CD14-positive monocyte (primary cell): ENCODE results near the gene B3GNT2. TPM values are rescaled to one million over a fixed set of nuclear protein-coding genes. Genes with fewer than 3 reads are reported as not detected.

Source experiments
- DNase-seq, 3 donors: peaks; one replicate each; pipeline ENCODE4 v3.0.0-alpha.2; 2011 to 2022
- H2AFZ ChIP-seq: 2 replicates; pipeline ENCODE4 v1.6.0; 2012; ENCODE audit warnings: mild to moderate bottlenecking, low read depth, low read length, inconsistent platforms; ENCODE audit not compliant: insufficient read depth, poor library complexity, severe bottlenecking
- H3K27ac ChIP-seq, 2 donors: 1 replicate in 1 of 2; 2 replicates in 1 of 2; pipeline ENCODE4 v1.5.1; 2012 to 2013; ENCODE audit warnings: low read length in 2 of 2, control low read depth in 1 of 2, inconsistent platforms in 1 of 2, low read depth in 1 of 2, mild to moderate bottlenecking in 1 of 2
- H3K27me3 ChIP-seq, 2 donors: one replicate each; pipeline versions ENCODE4 v1.6.0 to v1.6.1; 2011 to 2013; ENCODE audit warnings: low read length in 2 of 2; ENCODE audit not compliant: control insufficient read depth in 2 of 2, insufficient read depth in 2 of 2
- H3K36me3 ChIP-seq, 2 donors: replicated peaks in 1 of 2; 1 replicate in 1 of 2; 2 replicates in 1 of 2; pipeline versions ENCODE4 v1.5.1 to v1.6.1; 2012 to 2013; ENCODE audit warnings: low read length in 2 of 2, control low read depth in 1 of 2, inconsistent platforms in 1 of 2, mild to moderate bottlenecking in 1 of 2; ENCODE audit not compliant: insufficient read depth in 2 of 2, control insufficient read depth in 1 of 2
- H3K4me1 ChIP-seq, 2 donors: 1 replicate in 1 of 2; 2 replicates in 1 of 2; pipeline versions ENCODE4 v1.5.1 to v1.6.1; 2012 to 2013; ENCODE audit warnings: low read length in 2 of 2, control low read depth in 1 of 2, inconsistent platforms in 1 of 2, mild to moderate bottlenecking in 1 of 2, moderate library complexity in 1 of 2; ENCODE audit not compliant: insufficient read depth in 2 of 2, control insufficient read depth in 1 of 2
- H3K4me2 ChIP-seq: replicated peaks from 2 replicates; pipeline ENCODE3; 2012; ENCODE audit warnings: low read length, moderate library complexity, mild to moderate bottlenecking; ENCODE audit not compliant: poor library complexity, severe bottlenecking; ENCODE audit errors: extremely low read depth
- H3K4me3 ChIP-seq, 3 experiments: fragments of 200-600 bp in 1 of 3; sonication (generic) in 1 of 3; replicated peaks in 1 of 3; 1 replicate in 2 of 3; 2 replicates in 1 of 3; pipeline ENCODE4 v1.5.1; 2011 to 2013; ENCODE audit warnings: low read length in 3 of 3, mild to moderate bottlenecking in 3 of 3, control low read depth in 2 of 3, low read depth in 2 of 3, inconsistent platforms in 1 of 3, moderate library complexity in 1 of 3
- H3K79me2 ChIP-seq: 2 replicates; pipeline ENCODE4 v1.6.0; 2012; ENCODE audit warnings: mild to moderate bottlenecking, control low read depth, inconsistent platforms, low read length, moderate library complexity; ENCODE audit not compliant: insufficient read depth
- H3K9ac ChIP-seq: 2 replicates; pipeline ENCODE4 v1.6.0; 2017; ENCODE audit warnings: low read length, mild to moderate bottlenecking; ENCODE audit not compliant: insufficient read depth, poor library complexity, severe bottlenecking
- H3K9me3 ChIP-seq, 2 donors: replicated peaks in 1 of 2; 1 replicate in 1 of 2; 2 replicates in 1 of 2; pipeline versions ENCODE4 v1.5.1 to v1.6.1; 2012 to 2013; ENCODE audit warnings: low read length in 2 of 2, control low read depth in 1 of 2; ENCODE audit not compliant: control insufficient read depth in 1 of 2, insufficient read depth in 1 of 2
- H4K20me1 ChIP-seq: 2 replicates; pipeline ENCODE4 v1.6.0; 2012; ENCODE audit warnings: mild to moderate bottlenecking, low read length, control low read depth, moderate library complexity; ENCODE audit not compliant: insufficient read depth
- H3K27ac Mint-ChIP-seq, 7 donors: one replicate each; pipeline ENCODE4 v1.8.0; 2020; ENCODE audit warnings: mild to moderate bottlenecking in 7 of 7, mixed read lengths in 7 of 7, moderate library complexity in 6 of 7, inconsistent platforms in 2 of 7
- H3K27me3 Mint-ChIP-seq, 3 donors: one replicate each; pipeline ENCODE4 v1.8.0; 2021 to 2022; ENCODE audit warnings: low read depth in 3 of 3, mild to moderate bottlenecking in 3 of 3, mixed read lengths in 3 of 3, moderate library complexity in 3 of 3, inconsistent platforms in 1 of 3
- H3K36me3 Mint-ChIP-seq, 2 donors: one replicate each; pipeline ENCODE4 v1.8.0; 2020; ENCODE audit warnings: mixed read lengths in 2 of 2, inconsistent platforms in 1 of 2, mild to moderate bottlenecking in 1 of 2
- H3K4me1 Mint-ChIP-seq: one replicate; pipeline ENCODE4 v1.8.0; 2020; ENCODE audit warnings: mild to moderate bottlenecking, mixed read lengths
- H3K4me3 Mint-ChIP-seq, 2 donors: one replicate each; pipeline ENCODE4 v1.8.0; 2020; ENCODE audit warnings: mild to moderate bottlenecking in 2 of 2, mixed read lengths in 2 of 2, moderate library complexity in 1 of 2
- H3K9me3 Mint-ChIP-seq, 7 donors: one replicate each; pipeline ENCODE4 v1.8.0; 2020 to 2022; ENCODE audit warnings: mixed read lengths in 7 of 7, mild to moderate bottlenecking in 6 of 7, moderate library complexity in 6 of 7, inconsistent platforms in 2 of 7
- WGBS: methylation state at CpG from one replicate; pipeline ENCODE4 v1.1.5; 2013; ENCODE audit warnings: missing lambda C conversion rate; ENCODE audit not compliant: insufficient coverage; 5-methylcytosine and 5-hydroxymethylcytosine counted together
- intact Hi-C, 2 donors: fragments of 100-400 bp; cut with micrococcal nuclease; formaldehyde crosslinking; loops; one replicate each; pipeline versions ENCODE4 v1.15.0 to v1.15.1; 2023
- polyA plus RNA-seq, 3 donors: library from polyadenylated mRNA; depleted of rRNA in 1 of 3; unstranded in 2 of 3; stranded (reverse) in 1 of 3; fragments of 300-500 nt in 2 of 3; fragments of >200 nt in 1 of 3; fragmentation: Illumina TruSeq in 2 of 3; gene quantifications; 1 replicate in 2 of 3; 2 replicates in 1 of 3; pipeline ENCODE4 v1.2.3, GENCODE V29; 2012 to 2021
- TF ChIP-seq, protein P1 (sequence below): fragments of 200-600 bp; IDR thresholded peaks from one replicate; pipeline ENCODE4 v1.8.0; 2022; ENCODE audit warnings: antibody characterized with exemption, mild to moderate bottlenecking

B3GNT2 gene
- polyA plus RNA-seq, 3 donors: 15.9 to 34.7 (median 18.5) TPM

GRCh38 chr2:62196278-62196901 lies 475 bp downstream of the B3GNT2 start:
- H3K4me2 ChIP-seq: peak overlapping the region; percentile 98
- peaks cover 68% of the 10 kb centered on the region for H3K79me2 ChIP-seq
- H3K36me3 ChIP-seq: no peaks in the 10 kb centered on the region
- peak overlapping the region; percentile 87 for H3K9ac ChIP-seq
- peaks cover 57 to 67% of the 10 kb centered on the region in 2 donors for H3K4me1 ChIP-seq
- H3K27ac Mint-ChIP-seq: peak overlapping the region; percentile 76 to 94 (median 90)
- intact Hi-C loops: loop anchor here (5.0 to 10.0 kb wide), 4 partner anchors 91 to 662 kb away; partner anchors contain the start of genes EHBP1 (in 1 of the 2) and XPO1 (in 1 of the 2)
- H4K20me1 ChIP-seq: peaks cover 43% of the 10 kb centered on the region
- H3K4me3 ChIP-seq: peak overlapping the region; percentile 90 to 98 (median 97)
- H3K27me3 ChIP-seq: no peaks in the 10 kb centered on the region
- H3K36me3 Mint-ChIP-seq: no peaks in the 10 kb centered on the region
- WGBS: under 1% methylated on average over 53 of the region's 63 CpGs
- H3K4me1 Mint-ChIP-seq: peaks cover 59% of the 10 kb centered on the region
- no peaks in the 10 kb centered on the region for H3K9me3 Mint-ChIP-seq
- no peaks in the 10 kb centered on the region for H3K9me3 ChIP-seq
- peak overlapping the region; percentile 76 for H2AFZ ChIP-seq
- H3K27ac ChIP-seq: peak overlapping the region; percentile 74 to 95
- TF ChIP-seq, protein P1, sequence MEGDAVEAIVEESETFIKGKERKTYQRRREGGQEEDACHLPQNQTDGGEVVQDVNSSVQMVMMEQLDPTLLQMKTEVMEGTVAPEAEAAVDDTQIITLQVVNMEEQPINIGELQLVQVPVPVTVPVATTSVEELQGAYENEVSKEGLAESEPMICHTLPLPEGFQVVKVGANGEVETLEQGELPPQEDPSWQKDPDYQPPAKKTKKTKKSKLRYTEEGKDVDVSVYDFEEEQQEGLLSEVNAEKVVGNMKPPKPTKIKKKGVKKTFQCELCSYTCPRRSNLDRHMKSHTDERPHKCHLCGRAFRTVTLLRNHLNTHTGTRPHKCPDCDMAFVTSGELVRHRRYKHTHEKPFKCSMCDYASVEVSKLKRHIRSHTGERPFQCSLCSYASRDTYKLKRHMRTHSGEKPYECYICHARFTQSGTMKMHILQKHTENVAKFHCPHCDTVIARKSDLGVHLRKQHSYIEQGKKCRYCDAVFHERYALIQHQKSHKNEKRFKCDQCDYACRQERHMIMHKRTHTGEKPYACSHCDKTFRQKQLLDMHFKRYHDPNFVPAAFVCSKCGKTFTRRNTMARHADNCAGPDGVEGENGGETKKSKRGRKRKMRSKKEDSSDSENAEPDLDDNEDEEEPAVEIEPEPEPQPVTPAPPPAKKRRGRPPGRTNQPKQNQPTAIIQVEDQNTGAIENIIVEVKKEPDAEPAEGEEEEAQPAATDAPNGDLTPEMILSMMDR: no peak
- H3K4me3 Mint-ChIP-seq: peak overlapping the region; percentile 89 to 90
- H3K27me3 Mint-ChIP-seq: peaks cover 0 to 2% (median 1%) of the 10 kb centered on the region in 3 donors
- peak in 1 of 3 donors; percentile 21 for DNase-seq

DNA sequence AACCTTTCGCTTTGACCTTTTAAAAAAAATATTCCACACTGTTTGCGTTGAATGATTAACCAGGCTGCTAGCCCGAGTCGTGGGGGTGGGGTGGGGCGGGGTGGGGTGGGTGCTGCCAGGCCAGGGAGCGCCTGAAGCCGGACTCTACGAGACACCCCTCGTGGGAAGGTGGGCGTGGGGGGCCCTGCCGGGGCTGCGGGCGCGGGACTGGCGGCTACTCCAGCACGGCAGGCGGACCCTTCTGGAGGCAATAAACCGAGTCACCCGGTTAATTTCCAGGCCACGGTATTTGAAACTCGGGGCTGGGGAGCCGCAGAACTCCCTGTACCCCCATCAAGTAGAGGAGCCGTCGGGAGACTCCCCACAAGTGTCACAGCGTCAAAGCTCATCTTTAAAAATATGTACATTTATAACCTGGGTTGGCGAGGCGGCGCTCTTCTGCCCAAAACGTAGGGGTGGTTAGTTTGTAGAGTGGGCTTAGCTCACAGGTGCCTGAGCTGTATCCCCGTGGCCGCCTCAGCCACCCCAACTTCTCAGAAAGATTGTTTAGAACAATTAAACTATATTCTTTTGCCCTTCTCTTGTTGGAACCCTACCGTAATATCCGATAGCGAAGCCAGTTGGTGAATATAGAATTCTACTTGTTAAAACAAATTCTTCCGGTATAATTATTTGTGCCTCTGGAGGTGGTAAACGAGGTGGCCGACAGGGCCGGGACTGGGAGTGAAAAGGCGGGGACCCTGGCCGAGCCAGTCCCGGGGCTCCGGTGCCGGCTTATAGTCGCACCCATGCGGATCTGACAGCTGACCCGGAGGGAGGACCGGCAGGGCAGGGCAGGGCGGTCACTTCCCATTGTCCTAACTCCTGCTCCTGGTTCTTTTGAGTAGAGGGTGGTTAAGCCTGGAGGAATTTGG lies 1.4 kb downstream of the B3GNT2 start:
- peaks cover 66% of the 10 kb centered on the region for H3K4me1 Mint-ChIP-seq
- 0% methylated on average over 27 of the region's 48 CpGs for WGBS

More for the DNA sequence above, 1.4 kb downstream of the B3GNT2 start:
- Mint-ChIP-seq H3K27ac (peak overlapping the region; percentile 33 to 92 (median 88)), H3K4me3 (peak overlapping the region; percentile 89 to 92), H3K36me3 (no peaks in the 10 kb centered on the region), H3K9me3 (no peaks in the 10 kb centered on the region), H3K27me3 (peaks cover 0 to 2% (median 1%) of the 10 kb centered on the region in 3 donors)
- peak overlapping the region; percentile 98 for H3K4me2 ChIP-seq
- H3K4me3 ChIP-seq: peak overlapping the region; percentile 90 to 98 (median 97)
- H3K9ac ChIP-seq: peak overlapping the region; percentile 87
- H4K20me1 ChIP-seq: peaks cover 52% of the 10 kb centered on the region
- H3K36me3 ChIP-seq: no peaks in the 10 kb centered on the region
- H3K27me3 ChIP-seq: no peaks in the 10 kb centered on the region
- peak in 1 of 3 donors; percentile 21 for DNase-seq
- H2AFZ ChIP-seq: peak overlapping the region; percentile 76
- no peaks in the 10 kb centered on the region for H3K9me3 ChIP-seq
- H3K4me1 ChIP-seq: peaks cover 64 to 75% of the 10 kb centered on the region in 2 donors
- intact Hi-C loops: loop anchor here (5.0 to 10.0 kb wide), 4 partner anchors 90 to 662 kb away; partner anchors contain the start of genes EHBP1 (in 1 of the 2) and XPO1 (in 1 of the 2)
- peak overlapping the region; percentile 37 to 95 for H3K27ac ChIP-seq
- TF ChIP-seq, protein P1: no peak
- peaks cover 77% of the 10 kb centered on the region for H3K79me2 ChIP-seq
